ES-I3 (cell line): ENCODE measurements around the gene PSG6.
"Not testable (repeated sequence)": the region's sequence is repeated elsewhere in the genome, so short reads cannot be mapped to it uniquely, and the experiment has no call there.

Experiments
- H3K36me3 ChIP-seq: 2 replicates; pipeline ENCODE4 v1.6.1; 2013; ENCODE audit warnings: mild to moderate bottlenecking, low read length, control low read depth, moderate library complexity; ENCODE audit not compliant: insufficient read depth
- H3K4me1 ChIP-seq: 2 replicates; pipeline ENCODE4 v1.6.1; 2013; ENCODE audit warnings: mild to moderate bottlenecking, control low read depth, low read length; ENCODE audit not compliant: insufficient read depth
- H3K9ac ChIP-seq: 2 replicates; pipeline ENCODE4 v1.6.1; 2013; ENCODE audit warnings: low read depth, mild to moderate bottlenecking, low read length, moderate library complexity
- H3K9me3 ChIP-seq: 2 replicates; pipeline ENCODE4 v1.6.1; 2013; ENCODE audit warnings: mild to moderate bottlenecking, low read length, moderate library complexity; ENCODE audit not compliant: control insufficient read depth, insufficient read depth

Gene PSG6

DNA sequence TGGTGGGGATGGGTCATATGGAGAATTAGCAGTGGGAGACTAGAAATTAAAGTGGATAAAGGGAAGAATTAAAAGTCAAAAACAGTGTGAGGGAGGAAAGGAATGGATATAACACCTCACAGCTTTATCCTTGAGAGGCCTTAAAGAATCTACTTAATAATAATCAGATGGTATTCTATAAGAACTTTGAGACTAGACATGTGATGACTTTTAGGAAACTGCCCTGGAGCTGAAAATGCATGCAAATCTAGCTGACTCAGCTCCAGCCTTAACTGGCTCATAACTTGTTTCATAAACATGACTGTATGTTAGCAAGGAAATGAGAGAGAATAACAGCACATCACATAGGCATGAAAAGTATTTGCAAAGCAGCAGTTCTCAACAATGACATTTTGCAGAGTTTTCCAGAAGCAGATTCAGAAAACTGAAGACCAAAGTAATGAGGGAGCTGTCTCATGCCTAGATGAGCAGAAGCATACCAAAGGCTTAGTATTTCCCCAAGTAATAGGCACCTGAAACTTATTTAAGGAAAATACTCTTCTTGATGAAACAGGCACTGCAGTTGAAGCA is 29.7 kb downstream of the PSG6 start:
- H3K9me3 ChIP-seq, H3K36me3 ChIP-seq, H3K4me1 ChIP-seq, H3K9ac ChIP-seq: not testable (repeated sequence)

DNA sequence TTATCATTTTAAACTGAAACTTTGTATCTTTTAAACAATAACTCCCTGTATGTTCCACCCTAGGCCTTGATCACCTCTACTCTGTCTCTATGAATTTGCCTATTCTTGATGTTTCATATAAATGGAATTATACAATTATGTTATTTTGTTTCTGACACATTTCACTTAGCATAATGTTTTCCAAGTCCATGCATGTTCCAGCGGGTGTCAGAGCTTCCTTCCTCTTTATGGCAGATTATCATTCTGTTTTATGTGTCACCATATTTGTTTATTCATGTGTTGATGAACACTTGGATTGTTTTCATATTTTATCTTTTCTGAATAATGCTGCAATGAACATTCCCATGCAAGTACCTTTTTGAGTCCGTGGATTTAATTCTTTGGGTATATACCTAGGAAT is 35.0 kb downstream of the PSG6 start:
- H3K9me3 ChIP-seq, H3K9ac ChIP-seq, H3K36me3 ChIP-seq, H3K4me1 ChIP-seq: not testable (repeated sequence)

DNA sequence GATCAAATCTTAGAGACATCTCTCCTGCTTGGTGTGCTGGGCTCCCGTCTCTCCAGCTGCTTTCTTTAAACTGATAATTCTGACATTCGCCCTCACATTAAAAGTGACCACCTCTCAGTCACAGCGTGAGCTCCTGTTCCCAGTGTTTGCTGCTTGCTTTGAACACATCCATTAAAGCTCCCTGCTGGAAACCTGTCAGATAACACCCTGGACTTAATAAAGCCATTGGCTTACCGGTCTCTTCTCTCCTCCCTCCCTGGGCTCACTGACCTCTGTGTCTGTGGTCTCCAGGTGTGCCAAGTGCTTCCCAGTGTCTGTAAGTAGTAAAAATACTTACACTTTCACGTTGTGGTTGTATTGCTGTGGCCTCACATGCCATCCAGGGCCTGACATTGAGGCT is 35.7 kb downstream of the PSG6 start:
- H3K4me1 ChIP-seq, H3K9me3 ChIP-seq: not testable (repeated sequence)

DNA sequence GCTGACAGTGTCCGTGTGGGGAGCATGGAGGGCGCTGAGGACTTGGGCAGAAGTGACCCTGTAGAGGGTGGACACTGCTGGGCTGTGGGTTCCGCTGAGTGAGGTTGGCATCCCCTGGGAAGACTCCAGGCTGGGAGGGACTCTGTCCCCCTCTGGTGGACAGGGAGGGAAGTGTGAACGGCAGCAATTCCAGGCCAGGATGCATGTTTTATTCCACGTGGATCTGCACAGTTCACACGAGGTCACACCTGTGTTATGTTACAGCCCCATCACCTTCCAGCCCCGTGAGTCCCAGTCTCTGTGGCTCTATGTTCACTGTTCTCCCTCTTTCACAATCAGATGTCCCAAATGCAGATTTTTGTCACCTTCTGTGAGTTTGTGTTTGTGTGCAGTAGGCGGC is 36.4 kb downstream of the PSG6 start:
- H3K9ac ChIP-seq, H3K4me1 ChIP-seq, H3K36me3 ChIP-seq, H3K9me3 ChIP-seq: not testable (repeated sequence)

More for the DNA sequence above, 35.7 kb downstream of the PSG6 start:
- H3K36me3 ChIP-seq, H3K9ac ChIP-seq: not testable (repeated sequence)

DNA sequence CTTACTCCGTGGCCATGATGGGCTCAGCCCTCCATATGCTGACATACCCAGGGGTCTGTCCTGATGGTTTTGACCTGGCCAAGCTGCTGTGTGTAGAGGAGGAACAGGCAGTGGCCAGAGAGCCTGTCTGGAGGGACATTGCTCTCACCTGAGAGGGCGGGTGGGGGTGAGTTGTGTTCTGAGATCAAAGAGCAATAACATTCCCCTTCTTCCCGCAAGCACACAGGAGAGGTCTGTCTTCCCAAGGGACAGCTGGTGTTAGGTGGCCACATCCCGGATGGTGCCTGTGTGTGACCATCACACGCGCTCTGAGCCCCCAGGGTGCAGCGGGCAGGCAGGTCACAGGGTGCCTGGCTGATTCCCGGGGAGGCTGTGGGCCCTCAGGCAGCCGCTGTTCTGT is 37.1 kb downstream of the PSG6 start:
- H3K9ac ChIP-seq, H3K9me3 ChIP-seq, H3K36me3 ChIP-seq, H3K4me1 ChIP-seq: not testable (repeated sequence)

DNA sequence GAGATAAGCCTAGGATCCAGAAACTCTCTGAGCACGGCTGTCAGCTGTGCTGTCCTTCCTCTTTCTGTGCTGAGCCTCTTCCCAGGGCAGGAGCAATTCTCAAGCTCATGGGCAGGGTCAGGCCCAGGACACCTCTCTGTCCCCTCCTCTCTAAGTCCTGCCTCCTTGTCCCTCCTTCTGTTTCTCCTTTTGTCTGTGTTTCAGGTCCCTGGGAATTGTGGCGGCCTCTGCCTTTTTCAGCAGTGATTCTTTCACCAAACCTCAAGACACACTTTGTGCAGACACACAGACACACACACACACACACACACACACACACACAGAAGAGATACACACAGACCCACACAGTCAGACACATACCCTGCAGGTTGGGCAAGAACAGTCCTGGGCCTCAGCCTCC is 38.1 kb downstream of the PSG6 start, which contains the start of gene PSG1:
TSS of gene PSG1 (minus strand) at position 101 of the 400 bp plus-strand sequence. CDS start 132 bp downstream, outside the sequence.
- Histone ChIP-seq H3K9ac (no peak within 1 kb of the TSS), H3K9me3 (no peaks in the 10 kb centered on the region), H3K36me3 (no peaks in the 10 kb centered on the region), H3K4me1 (no peaks in the 10 kb centered on the region)

DNA sequence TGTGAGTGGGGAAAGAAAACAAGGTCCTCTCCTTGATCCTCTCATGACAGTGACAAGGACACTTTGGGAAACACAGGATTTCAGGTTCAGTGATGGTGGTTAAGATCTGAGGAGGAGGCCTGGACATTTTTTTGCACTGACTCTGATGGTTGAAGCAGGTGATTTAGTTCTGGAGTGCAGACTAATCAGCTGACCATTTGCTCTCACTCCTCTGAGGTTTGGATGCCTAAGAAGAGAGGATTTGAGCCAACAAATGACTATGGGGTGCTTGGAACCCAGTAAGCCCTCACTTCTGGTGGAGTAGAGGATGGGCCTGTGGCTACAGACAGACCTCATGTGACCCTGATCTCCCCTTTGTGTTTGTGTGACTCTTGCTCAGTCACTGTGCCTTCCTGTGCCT is 41.1 kb downstream of the PSG6 start:
- H3K36me3 ChIP-seq, H3K4me1 ChIP-seq, H3K9me3 ChIP-seq, H3K9ac ChIP-seq: not testable (repeated sequence)

DNA sequence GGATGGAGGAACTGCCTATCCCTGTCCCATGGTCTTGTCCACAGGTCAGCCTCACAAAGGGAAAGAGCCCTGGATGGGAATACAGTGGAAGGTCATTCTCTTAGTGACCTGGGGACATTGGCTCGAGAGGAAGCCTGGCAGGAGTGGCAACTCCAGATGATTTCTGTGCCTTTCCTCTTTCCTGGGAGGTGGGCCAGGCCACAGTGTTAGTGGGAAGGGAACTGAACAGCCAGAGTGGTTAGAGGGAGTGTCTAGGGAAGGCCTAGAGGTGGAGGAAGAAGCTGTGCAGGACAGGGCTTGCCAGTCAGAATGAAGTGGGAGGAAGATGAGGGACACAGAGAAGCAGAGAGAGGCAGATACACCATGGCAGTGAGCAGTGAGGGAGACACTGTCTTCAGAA is 41.8 kb downstream of the PSG6 start:
- H3K4me1 ChIP-seq, H3K9me3 ChIP-seq, H3K9ac ChIP-seq, H3K36me3 ChIP-seq: not testable (repeated sequence)

DNA sequence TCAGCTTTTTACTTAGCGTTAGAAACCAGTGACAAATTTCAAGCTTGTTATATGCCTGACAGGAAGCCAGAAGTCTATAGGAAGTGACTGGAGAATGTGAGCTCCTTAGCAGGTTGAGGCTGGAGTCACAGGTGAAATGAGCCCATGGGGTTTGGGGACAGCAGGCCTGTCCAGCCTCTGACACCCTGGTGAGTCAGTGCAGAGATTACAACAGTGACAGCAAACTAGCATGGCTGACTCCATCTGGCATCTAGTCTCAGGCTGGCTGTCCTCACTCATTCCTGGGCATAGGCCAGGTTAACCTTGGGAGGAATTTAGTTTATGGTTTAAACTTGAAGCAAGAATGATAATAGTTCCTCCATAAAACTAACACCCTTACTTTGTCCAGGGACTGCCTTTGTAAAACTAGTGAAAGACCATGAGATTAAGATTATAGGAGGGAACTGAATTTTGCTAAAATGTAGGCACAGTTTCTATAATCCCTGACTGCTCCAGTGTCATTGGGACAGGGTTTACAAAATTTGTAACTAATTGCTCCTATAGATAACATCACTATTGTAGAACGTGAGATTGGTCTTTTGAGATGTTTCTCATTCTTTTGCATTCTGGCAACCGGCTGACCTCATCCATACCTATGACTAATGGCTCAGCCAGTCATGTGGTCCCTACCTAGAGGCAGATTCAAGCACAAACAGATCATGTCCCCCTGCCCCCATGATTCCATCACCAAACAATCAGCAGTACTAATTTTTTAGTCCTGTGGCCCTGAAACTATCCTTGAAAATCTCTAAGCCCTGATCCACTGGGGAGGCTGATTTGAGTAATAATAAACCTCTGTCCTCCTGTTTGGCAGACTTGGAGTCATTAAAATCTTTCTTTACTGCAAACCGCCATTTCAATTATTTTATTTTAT is 42.5 kb downstream of the PSG6 start:
- H3K36me3 ChIP-seq, H3K4me1 ChIP-seq, H3K9me3 ChIP-seq, H3K9ac ChIP-seq: not testable (repeated sequence)

DNA sequence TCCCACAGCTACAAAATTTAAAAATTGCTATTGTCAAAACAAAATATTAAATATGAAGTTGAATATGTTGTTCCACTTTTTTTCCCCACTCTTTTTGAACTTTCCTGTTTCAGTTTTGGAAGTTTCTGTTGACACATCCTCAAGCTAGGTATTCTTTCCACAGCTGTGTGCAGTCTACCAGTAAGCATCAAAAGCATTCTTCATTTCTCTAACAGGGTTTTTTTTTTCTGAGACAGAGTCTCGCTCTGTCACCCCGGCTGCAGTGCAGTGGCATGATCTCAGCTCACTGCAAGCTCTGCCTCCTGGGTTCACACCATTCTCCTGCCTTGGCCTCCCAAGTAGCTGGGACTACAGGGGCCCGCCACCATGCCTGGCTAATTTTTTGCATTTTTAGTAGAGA is 43.6 kb downstream of the PSG6 start:
- not testable (repeated sequence) for H3K4me1 ChIP-seq, H3K9me3 ChIP-seq, H3K9ac ChIP-seq, H3K36me3 ChIP-seq

DNA sequence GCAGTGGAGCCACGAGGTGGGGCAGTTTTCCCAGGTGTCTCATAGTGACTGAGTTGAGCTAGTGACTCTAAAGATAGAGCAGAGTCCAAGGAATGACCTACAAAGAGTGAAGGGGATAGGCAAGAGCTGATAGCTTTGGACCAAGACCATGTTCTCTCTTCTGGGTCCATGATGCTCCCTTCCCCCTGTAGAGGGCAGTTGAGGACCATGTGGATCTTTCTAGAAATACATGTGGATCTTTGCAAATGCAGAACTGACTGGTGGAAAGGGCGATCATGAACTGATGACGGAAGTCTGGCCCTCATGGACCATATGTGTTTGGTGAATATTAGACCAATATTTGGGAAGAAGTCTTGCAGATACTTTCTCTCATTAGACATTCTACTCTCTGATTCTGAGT is 45.1 kb downstream of the PSG6 start:
- Histone ChIP-seq H3K36me3 (no peaks in the 10 kb centered on the region), H3K4me1 (no peaks in the 10 kb centered on the region), H3K9ac (no peak overlapping the region), H3K9me3 (no peaks in the 10 kb centered on the region)

DNA sequence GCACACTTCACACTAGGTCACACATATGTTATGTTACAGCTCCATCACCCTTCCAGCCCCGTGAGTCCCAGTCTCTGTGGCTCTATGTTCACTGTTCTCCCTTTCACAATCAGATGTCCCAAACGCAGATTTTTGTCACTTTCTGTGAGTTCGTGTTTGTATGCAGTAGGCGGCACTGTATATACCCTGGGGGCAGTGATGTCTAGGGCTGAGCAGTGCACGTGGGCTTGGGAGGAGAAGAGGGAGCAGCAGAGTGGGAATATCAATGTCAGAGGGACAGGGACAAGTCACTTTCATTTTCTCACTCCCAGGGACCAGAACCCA is 60.2 kb downstream of the PSG6 start:
- no peaks in the 10 kb centered on the region for H3K9me3 ChIP-seq
- no peaks in the 10 kb centered on the region for H3K36me3 ChIP-seq
- no peak overlapping the region for H3K9ac ChIP-seq
- no peaks in the 10 kb centered on the region for H3K4me1 ChIP-seq

DNA sequence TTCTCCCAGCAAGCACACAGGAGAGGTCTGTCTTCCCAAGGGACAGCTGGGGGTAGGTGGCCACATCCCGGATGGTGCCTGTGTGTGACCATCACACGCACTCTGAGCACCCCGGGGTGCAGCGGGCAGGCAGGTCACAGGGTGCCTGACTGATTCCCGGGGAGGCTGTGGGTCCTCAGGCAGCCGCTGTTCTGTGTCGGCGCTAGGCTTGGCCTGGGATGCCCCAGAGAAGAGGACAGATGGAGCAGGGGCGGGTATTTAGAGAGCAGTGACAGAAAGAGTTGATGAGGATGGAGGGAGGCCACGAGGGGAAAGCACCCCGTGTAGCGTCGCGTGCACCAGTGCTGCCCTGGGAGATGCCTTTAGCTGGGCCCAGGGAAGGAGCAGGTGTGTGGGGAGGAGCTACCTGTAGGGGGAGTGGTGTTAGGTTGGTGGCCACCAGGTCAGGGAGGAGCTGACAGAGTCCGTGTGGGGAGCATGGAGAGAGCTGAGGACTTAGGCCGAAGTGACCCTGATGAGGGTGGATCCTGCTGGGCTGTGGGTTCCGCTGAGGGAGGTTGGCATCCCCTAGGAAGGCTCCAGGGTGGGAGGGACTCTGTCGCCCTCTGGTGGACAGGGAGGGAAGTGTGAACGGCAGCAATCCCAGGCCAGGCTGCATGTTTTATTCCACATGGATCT is 60.7 kb downstream of the PSG6 start:
- H3K9me3 ChIP-seq, H3K36me3 ChIP-seq, H3K4me1 ChIP-seq, H3K9ac ChIP-seq: not testable (repeated sequence)

DNA sequence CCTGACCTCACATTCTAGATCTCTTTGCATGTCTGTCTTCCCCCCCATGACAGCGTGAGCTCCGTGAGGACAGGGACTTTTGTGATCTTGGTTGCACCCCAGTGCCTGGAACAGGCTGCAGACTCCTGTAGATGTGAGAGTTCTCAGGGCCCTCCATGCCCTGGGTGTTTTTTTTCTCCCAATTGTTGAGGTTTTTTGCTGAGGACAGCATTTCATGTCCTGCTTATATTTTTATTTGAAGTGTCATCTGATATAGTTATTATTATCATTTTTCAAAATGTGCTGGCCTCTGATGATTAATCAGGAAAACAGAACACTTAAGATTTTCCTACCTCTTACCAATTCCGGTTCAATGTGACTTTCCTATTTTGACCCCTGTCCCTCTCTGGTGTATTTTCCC is 62.9 kb downstream of the PSG6 start:
- not testable (repeated sequence) for H3K36me3 ChIP-seq, H3K9me3 ChIP-seq, H3K9ac ChIP-seq, H3K4me1 ChIP-seq

DNA sequence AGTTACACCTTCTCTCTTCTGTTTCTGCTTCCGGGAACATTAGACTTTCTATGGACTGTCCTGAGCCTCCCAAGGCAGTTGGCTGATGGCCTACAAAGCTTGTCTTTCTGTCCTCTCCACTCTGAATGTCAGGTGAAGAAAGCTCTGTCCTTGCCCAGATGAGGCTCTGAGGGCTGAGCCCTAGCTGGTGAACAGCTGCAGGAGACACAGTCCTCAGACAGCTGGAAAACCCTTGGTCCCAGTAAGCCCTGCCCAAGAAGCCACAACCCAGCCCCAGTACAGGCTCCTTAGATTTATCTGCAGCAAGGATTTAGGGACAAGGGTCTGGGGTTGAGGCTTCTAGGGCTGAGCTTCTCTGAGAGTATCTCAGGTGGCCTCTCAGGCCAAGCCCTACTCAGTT is 64.5 kb downstream of the PSG6 start:
- H3K36me3 ChIP-seq, H3K9me3 ChIP-seq, H3K9ac ChIP-seq, H3K4me1 ChIP-seq: not testable (repeated sequence)
